GM18870 (cell line): Measurements from ENCODE around the gene DNASE1L1.

Experiments
- ATAC-seq: cut with Tn5 transposase; IDR thresholded peaks from one replicate; pipeline ENCODE4 v1.9.1; 2021; ENCODE audit warnings: moderate library complexity; ENCODE audit not compliant: unreplicated experiment

DNASE1L1 gene

GRCh38 chrX:154369449-154370299 is 39.4 kb downstream of the DNASE1L1 start:
- no peak for ATAC-seq

GRCh38 chrX:154368630-154369448 is 40.2 kb downstream of the DNASE1L1 start:
- ATAC-seq = no peak

GRCh38 chrX:154367474-154368308 is 41.4 kb downstream of the DNASE1L1 start:
- ATAC-seq = no peak

GRCh38 chrX:154366666-154367055 is 42.4 kb downstream of the DNASE1L1 start:
- no peak for ATAC-seq

GRCh38 chrX:154365997-154366665 is 42.9 kb downstream of the DNASE1L1 start:
- ATAC-seq = no peak

GRCh38 chrX:154365052-154365600 is 43.9 kb downstream of the DNASE1L1 start:
- ATAC-seq = no peak

GRCh38 chrX:154363706-154364439 is 45.2 kb downstream of the DNASE1L1 start:
- no peak for ATAC-seq

- no peak for ATAC-seq
These were observed 46.8 kb downstream of the DNASE1L1 start for GRCh38 chrX:154362085-154362742.

GRCh38 chrX:154360155-154360713 is 48.8 kb downstream of the DNASE1L1 start:
- ATAC-seq = no peak

GRCh38 chrX:154359362-154360154 is 49.5 kb downstream of the DNASE1L1 start:
- ATAC-seq = no peak

GRCh38 chrX:154358829-154359228 is 50.2 kb downstream of the DNASE1L1 start:
- ATAC-seq = no peak

GRCh38 chrX:154358011-154358410 is 51.0 kb downstream of the DNASE1L1 start:
- ATAC-seq = no peak

- ATAC-seq = no peak
These were observed 51.8 kb downstream of the DNASE1L1 start for GRCh38 chrX:154357205-154357604.

GRCh38 chrX:154356596-154356995 is 52.5 kb downstream of the DNASE1L1 start:
- ATAC-seq = no peak

- ATAC-seq = no peak
These were observed 53.3 kb downstream of the DNASE1L1 start for GRCh38 chrX:154355776-154356140.

- no peak for ATAC-seq
These were observed 53.8 kb downstream of the DNASE1L1 start for GRCh38 chrX:154355094-154355775.

- ATAC-seq = no peak
These were observed 54.5 kb downstream of the DNASE1L1 start for GRCh38 chrX:154354516-154354915.
